H9 (cell line): ENCODE measurements around the gene ZC3H15. TPM values are rescaled to one million over a fixed set of nuclear protein-coding genes. Genes with fewer than 3 reads are reported as not detected.

Source experiments
- DNase-seq: peaks from one replicate; pipeline ENCODE4 v3.0.0-alpha.2; 2017
- H2AFZ ChIP-seq: one replicate; pipeline ENCODE4 v1.6.1; 2013; ENCODE audit warnings: mild to moderate bottlenecking, low read length, control low read depth, moderate library complexity
- H2AK5ac ChIP-seq: 2 replicates; pipeline ENCODE4 v1.6.1; 2013; ENCODE audit warnings: low read length, control low read depth, mixed read lengths; ENCODE audit not compliant: insufficient read length
- H2BK120ac ChIP-seq: one replicate; pipeline ENCODE4 v1.6.1; 2013; ENCODE audit warnings: low read depth, mild to moderate bottlenecking, low read length, control low read depth, inconsistent platforms; ENCODE audit not compliant: poor library complexity, severe bottlenecking
- H2BK12ac ChIP-seq: 2 replicates; pipeline ENCODE4 v1.6.1; 2013; ENCODE audit warnings: low read length, control low read depth, mixed read lengths, low read depth; ENCODE audit not compliant: insufficient read length
- H2BK15ac ChIP-seq: 2 replicates; pipeline ENCODE4 v1.6.1; 2013; ENCODE audit warnings: low read depth, low read length, control low read depth
- H2BK20ac ChIP-seq: one replicate; pipeline ENCODE4 v1.6.1; 2013; ENCODE audit warnings: low read depth, mild to moderate bottlenecking, low read length, control low read depth, inconsistent platforms; ENCODE audit not compliant: poor library complexity, severe bottlenecking
- H2BK5ac ChIP-seq: 2 replicates; pipeline ENCODE4 v1.6.1; 2013; ENCODE audit warnings: low read length, control low read depth, mixed read lengths; ENCODE audit not compliant: insufficient read length
- H3K14ac ChIP-seq: 2 replicates; pipeline ENCODE4 v1.6.1; 2013; ENCODE audit warnings: low read length, control low read depth; ENCODE audit not compliant: insufficient read depth
- H3K18ac ChIP-seq: 2 replicates; pipeline ENCODE4 v1.6.1; 2013; ENCODE audit warnings: low read depth, mild to moderate bottlenecking, mixed read lengths, low read length, control low read depth; ENCODE audit not compliant: insufficient read length
- H3K23ac ChIP-seq: 2 replicates; pipeline ENCODE4 v1.6.1; 2013; ENCODE audit warnings: low read length, control low read depth, mixed read lengths, low read depth; ENCODE audit not compliant: insufficient read length
- H3K23me2 ChIP-seq: 2 replicates; pipeline ENCODE4 v1.6.1; 2013; ENCODE audit warnings: low read depth, mild to moderate bottlenecking, mixed read lengths, low read length, control low read depth; ENCODE audit not compliant: insufficient read length, poor library complexity, severe bottlenecking
- H3K27ac ChIP-seq: 2 replicates; pipeline ENCODE4 v1.5.1; 2013; ENCODE audit warnings: low read length, control low read depth, mixed read lengths, low read depth; ENCODE audit not compliant: insufficient read length
- H3K27me3 ChIP-seq: 2 replicates; pipeline ENCODE4 v1.6.1; 2013; ENCODE audit warnings: low read length, control low read depth, inconsistent platforms; ENCODE audit not compliant: insufficient read depth
- H3K4ac ChIP-seq: 2 replicates; pipeline ENCODE4 v1.6.1; 2013; ENCODE audit warnings: low read depth, mild to moderate bottlenecking, control low read depth, inconsistent platforms, low read length, moderate library complexity
- H3K4me1 ChIP-seq: 2 replicates; pipeline ENCODE4 v1.6.1; 2013; ENCODE audit warnings: low read length, control low read depth, inconsistent platforms; ENCODE audit not compliant: insufficient read depth
- H3K4me2 ChIP-seq: 2 replicates; pipeline ENCODE4 v1.6.1; 2013; ENCODE audit warnings: low read length, control low read depth, mixed read lengths; ENCODE audit not compliant: insufficient read length, insufficient read depth
- H3K56ac ChIP-seq: 2 replicates; pipeline ENCODE4 v1.6.1; 2013; ENCODE audit warnings: low read depth, mild to moderate bottlenecking, mixed read lengths, low read length, control low read depth; ENCODE audit not compliant: insufficient read length
- H3K79me1 ChIP-seq: 2 replicates; pipeline ENCODE4 v1.6.1; 2013; ENCODE audit warnings: low read depth, mild to moderate bottlenecking, moderate library complexity, low read length, control low read depth, inconsistent platforms; ENCODE audit not compliant: insufficient read depth, poor library complexity, severe bottlenecking
- H3K79me2 ChIP-seq: 2 replicates; pipeline ENCODE4 v1.6.1; 2013; ENCODE audit warnings: low read length, control low read depth, inconsistent platforms; ENCODE audit not compliant: insufficient read depth
- H3K9ac ChIP-seq: 2 replicates; pipeline ENCODE4 v1.6.1; 2013; ENCODE audit warnings: low read length, control low read depth, mixed read lengths; ENCODE audit not compliant: insufficient read length; ENCODE audit errors: extremely low read depth
- H3K9me3 ChIP-seq: one replicate; pipeline ENCODE4 v1.6.1; 2013; ENCODE audit warnings: low read depth, low read length, inconsistent platforms; ENCODE audit not compliant: control insufficient read depth
- H3T11ph ChIP-seq: one replicate; pipeline ENCODE4 v1.6.1; 2013; ENCODE audit warnings: mild to moderate bottlenecking, low read length, control low read depth, inconsistent platforms
- H4K20me1 ChIP-seq: one replicate; pipeline ENCODE4 v1.6.1; 2013; ENCODE audit not compliant: control insufficient read depth, insufficient read length, insufficient read depth
- H4K5ac ChIP-seq: 2 replicates; pipeline ENCODE4 v1.6.1; 2013; ENCODE audit warnings: low read depth, mild to moderate bottlenecking, mixed read lengths, low read length, control low read depth; ENCODE audit not compliant: insufficient read length
- H4K8ac ChIP-seq: replicated peaks from 2 replicates; pipeline ENCODE4 v1.6.1; 2013; ENCODE audit warnings: low read length, control low read depth, mixed read lengths, low read depth; ENCODE audit not compliant: insufficient read length
- H4K91ac ChIP-seq: 2 replicates; pipeline ENCODE4 v1.6.1; 2013; ENCODE audit warnings: low read depth, mild to moderate bottlenecking, moderate library complexity, mixed read lengths, low read length, control low read depth; ENCODE audit not compliant: insufficient read length
- H3K27ac Mint-ChIP-seq, 3 experiments: 2 replicates in 2 of 3; 3 replicates in 1 of 3; pipeline ENCODE4 v1.8.0; 2020 to 2021; ENCODE audit warnings: mixed read lengths in 3 of 3, mild to moderate bottlenecking in 1 of 3, moderate library complexity in 1 of 3
- H3K27me3 Mint-ChIP-seq: 2 replicates; pipeline ENCODE4 v1.8.0; 2021; ENCODE audit warnings: low read depth, mild to moderate bottlenecking, moderate library complexity, mixed read lengths
- H3K36me3 Mint-ChIP-seq, 3 experiments: 2 replicates in 2 of 3; 3 replicates in 1 of 3; pipeline ENCODE4 v1.8.0; 2020 to 2021; ENCODE audit warnings: low read depth in 3 of 3, mixed read lengths in 3 of 3; ENCODE audit not compliant: insufficient read depth in 1 of 3
- H3K4me1 Mint-ChIP-seq, 2 experiments: 2 replicates each; pipeline ENCODE4 v1.8.0; 2020; ENCODE audit warnings: mixed read lengths in 2 of 2
- H3K4me3 Mint-ChIP-seq, 2 experiments: 2 replicates in 1 of 2; 3 replicates in 1 of 2; pipeline ENCODE4 v1.8.0; 2020 to 2021; ENCODE audit warnings: mild to moderate bottlenecking in 2 of 2, mixed read lengths in 2 of 2, moderate library complexity in 1 of 2
- H3K9me3 Mint-ChIP-seq, 2 experiments: 2 replicates in 1 of 2; 3 replicates in 1 of 2; pipeline ENCODE4 v1.8.0; 2020; ENCODE audit warnings: mild to moderate bottlenecking in 2 of 2, mixed read lengths in 2 of 2, moderate library complexity in 1 of 2
- CTCF ChIP-seq: fragments of 200-600 bp; sonication (generic); conservative IDR thresholded peaks from 3 replicates; pipeline ENCODE4 v1.8.0; 2021; ENCODE audit warnings: antibody characterized with exemption, mild to moderate bottlenecking
- total RNA-seq: library from RNA; stranded (reverse); gene quantifications from 2 replicates; pipeline ENCODE4 v1.2.1, GENCODE V29; 2021

The ZC3H15 gene
- total RNA-seq, 1 experiment from 2014 or later, result 71.3 TPM

DNA sequence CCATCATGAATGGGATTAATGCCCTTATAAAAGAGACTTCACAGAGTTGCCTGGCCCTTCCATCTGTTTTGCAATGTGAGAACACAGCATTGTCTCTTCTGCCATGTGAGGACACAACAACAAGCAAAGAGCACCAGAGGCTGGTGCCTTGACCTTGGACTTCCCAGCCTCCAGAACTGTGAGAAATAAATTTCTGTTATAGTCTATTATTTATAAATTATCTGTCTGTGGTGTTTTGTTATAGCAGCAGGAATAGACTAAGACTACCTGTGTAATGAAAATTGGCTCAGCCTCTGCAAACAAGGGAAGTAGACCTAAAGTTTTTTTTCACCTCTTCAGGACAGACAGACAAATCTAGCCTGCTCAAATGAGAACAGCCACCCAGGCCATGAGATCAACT, 19.3 kb upstream of the ZC3H15 start:
- H3K4me1 Mint-ChIP-seq, result no peaks in the 10 kb centered on the region
- Histone ChIP-seq H4K8ac (no peak overlapping the region), H3K79me2 (no peaks in the 10 kb centered on the region)

More for the DNA sequence above, 19.3 kb upstream of the ZC3H15 start:
- no peak overlapping the region for H2AFZ ChIP-seq
- no peak overlapping the region for H3K9ac ChIP-seq
- H3K14ac ChIP-seq, result no peak overlapping the region
- H3K56ac ChIP-seq, result no peak overlapping the region
- H3K4me2 ChIP-seq, result no peak overlapping the region
- H2AK5ac ChIP-seq, result no peak overlapping the region
- Mint-ChIP-seq H3K27ac (no peak overlapping the region), H3K4me3 (no peak overlapping the region), H3K27me3 (no peaks in the 10 kb centered on the region), H3K9me3 (peaks cover 9 to 11% of the 10 kb centered on the region in 2 experiments; a peak in 4 of 5 replicates), H3K36me3 (peaks cover 2 to 8% (median 2%) of the 10 kb centered on the region in 3 experiments; a peak in 5 of 7 replicates)
- no peaks in the 10 kb centered on the region for H4K20me1 ChIP-seq
- no peak overlapping the region for H3K4ac ChIP-seq
- no peak overlapping the region for H4K5ac ChIP-seq
- no peaks in the 10 kb centered on the region for H3K9me3 ChIP-seq
- H2BK12ac ChIP-seq, result no peak overlapping the region
- no peak overlapping the region for H3T11ph ChIP-seq
- H3K23ac ChIP-seq, result no peak overlapping the region
- H3K23me2 ChIP-seq, result no peaks in the 10 kb centered on the region
- no peak overlapping the region for H2BK15ac ChIP-seq
- H2BK5ac ChIP-seq, result no peak overlapping the region
- H4K91ac ChIP-seq, result no peak overlapping the region
- no peak overlapping the region for H3K18ac ChIP-seq
- no peaks in the 10 kb centered on the region for H3K79me1 ChIP-seq
- no peak overlapping the region for H2BK20ac ChIP-seq
- TF ChIP-seq CTCF, result no peak
- H3K4me1 ChIP-seq, result no peaks in the 10 kb centered on the region
- H3K27me3 ChIP-seq, result no peaks in the 10 kb centered on the region
- no peak overlapping the region for H3K27ac ChIP-seq
- no peak for DNase-seq
- no peak overlapping the region for H2BK120ac ChIP-seq
